HUES48 (cell line): ENCODE results near the gene MRGPRF.
"Not testable (repeated sequence)": the region's sequence is repeated elsewhere in the genome, so short reads cannot be mapped to it uniquely, and the experiment has no call there.

Experiments used
- H3K27ac ChIP-seq: one replicate; pipeline ENCODE4 v1.7.0; 2013; ENCODE audit warnings: low read depth, low read length, inconsistent platforms
- H3K27me3 ChIP-seq: 2 replicates; pipeline ENCODE4 v1.6.1; 2013; ENCODE audit warnings: mild to moderate bottlenecking, low read length; ENCODE audit not compliant: control insufficient read depth, insufficient read depth
- H3K36me3 ChIP-seq: 2 replicates; pipeline ENCODE4 v1.6.1; 2013; ENCODE audit warnings: low read length; ENCODE audit not compliant: control insufficient read depth, insufficient read depth
- H3K4me1 ChIP-seq: 2 replicates; pipeline ENCODE4 v1.6.1; 2013; ENCODE audit warnings: mild to moderate bottlenecking, low read length; ENCODE audit not compliant: control insufficient read depth, insufficient read depth
- H3K4me3 ChIP-seq: 2 replicates; pipeline ENCODE4 v1.5.1; 2013; ENCODE audit warnings: mild to moderate bottlenecking, low read depth, low read length
- H3K9ac ChIP-seq: 2 replicates; pipeline ENCODE4 v1.6.1; 2013; ENCODE audit warnings: mild to moderate bottlenecking, low read depth, low read length, moderate library complexity
- H3K9me3 ChIP-seq: 2 replicates; pipeline ENCODE4 v1.6.1; 2013; ENCODE audit warnings: low read length; ENCODE audit not compliant: control insufficient read depth, insufficient read depth

The MRGPRF gene

DNA sequence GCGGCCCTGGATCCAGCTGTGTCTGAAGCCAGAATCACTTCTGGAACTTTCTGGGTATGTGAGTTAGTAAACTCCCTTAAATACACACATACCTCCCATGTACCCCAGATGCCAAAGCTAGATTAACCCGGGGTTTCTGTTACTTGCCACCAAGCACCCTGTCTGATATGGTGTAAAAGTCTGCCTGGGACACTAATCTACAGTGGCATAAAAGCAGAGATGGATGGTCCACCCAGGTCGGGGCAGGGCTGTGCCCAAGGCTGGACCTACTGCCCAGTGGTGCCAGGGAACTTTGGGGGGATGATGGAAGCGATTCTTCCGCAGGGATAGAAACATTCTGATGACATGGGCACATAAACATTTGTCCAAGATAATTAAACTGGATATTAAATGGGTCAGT, 12.7 kb downstream of the MRGPRF start:
- H3K36me3 ChIP-seq: no peaks in the 10 kb centered on the region
- H3K9ac ChIP-seq: no peak overlapping the region
- no peaks in the 10 kb centered on the region for H3K9me3 ChIP-seq
- no peaks in the 10 kb centered on the region for H3K27me3 ChIP-seq
- H3K4me1 ChIP-seq: peaks cover 4% of the 10 kb centered on the region; the same call in 1 of the 2 replicates
- no peak overlapping the region for H3K4me3 ChIP-seq
- no peak overlapping the region for H3K27ac ChIP-seq

- not testable (repeated sequence) for H3K9ac ChIP-seq, H3K9me3 ChIP-seq, H3K4me1 ChIP-seq, H3K4me3 ChIP-seq, H3K27me3 ChIP-seq, H3K27ac ChIP-seq, H3K36me3 ChIP-seq
These were observed 13.2 kb downstream of the MRGPRF start for GRCh38 chr11:68999748-69000355.

GRCh38 chr11:68999093-68999747, 13.8 kb downstream of the MRGPRF start:
- Histone ChIP-seq H3K9ac (no peak overlapping the region), H3K4me1 (peaks cover 4% of the 10 kb centered on the region; the same call in 1 of the 2 replicates), H3K27ac (no peak overlapping the region), H3K9me3 (no peaks in the 10 kb centered on the region), H3K4me3 (no peak overlapping the region), H3K36me3 (no peaks in the 10 kb centered on the region), H3K27me3 (no peaks in the 10 kb centered on the region)

GRCh38 chr11:68998390-68998911, 14.6 kb downstream of the MRGPRF start:
- Histone ChIP-seq H3K27ac (no peak overlapping the region), H3K9me3 (no peaks in the 10 kb centered on the region), H3K9ac (no peak overlapping the region), H3K4me3 (no peak overlapping the region), H3K36me3 (no peaks in the 10 kb centered on the region), H3K27me3 (no peaks in the 10 kb centered on the region), H3K4me1 (peaks cover 4% of the 10 kb centered on the region; the same call in 1 of the 2 replicates)

DNA sequence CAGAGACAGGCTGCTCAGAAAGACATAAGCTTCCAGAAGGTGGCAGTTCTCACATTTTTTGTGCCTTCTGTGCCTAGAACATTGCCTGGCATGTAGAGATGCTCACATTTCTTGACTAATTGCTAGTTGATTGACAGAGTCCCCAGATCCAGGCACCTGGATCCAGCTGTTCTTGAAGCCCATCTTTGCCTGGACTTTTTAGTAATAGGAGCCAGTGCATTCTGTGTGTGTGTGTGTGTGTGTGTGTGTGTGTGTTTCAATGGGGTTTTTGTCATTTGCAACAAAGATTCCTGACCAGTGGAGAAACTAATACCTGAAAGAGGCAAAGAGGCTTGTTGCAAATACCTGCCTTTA, 15.1 kb downstream of the MRGPRF start:
- H3K4me3 ChIP-seq: no peak overlapping the region

GRCh38 chr11:68997124-68997994, 15.7 kb downstream of the MRGPRF start:
- Histone ChIP-seq H3K27ac (no peak overlapping the region), H3K36me3 (no peaks in the 10 kb centered on the region), H3K4me1 (peaks cover 4% of the 10 kb centered on the region; the same call in 1 of the 2 replicates), H3K9ac (no peak overlapping the region), H3K4me3 (no peak overlapping the region), H3K9me3 (no peaks in the 10 kb centered on the region), H3K27me3 (no peaks in the 10 kb centered on the region)

More for the DNA sequence above, 15.1 kb downstream of the MRGPRF start:
- H3K9me3 ChIP-seq: no peaks in the 10 kb centered on the region
- no peaks in the 10 kb centered on the region for H3K27me3 ChIP-seq
- H3K36me3 ChIP-seq: no peaks in the 10 kb centered on the region
- peaks cover 4% of the 10 kb centered on the region; the same call in 1 of the 2 replicates for H3K4me1 ChIP-seq
- H3K27ac ChIP-seq: no peak overlapping the region
- no peak overlapping the region for H3K9ac ChIP-seq

- Histone ChIP-seq H3K9me3 (no peaks in the 10 kb centered on the region), H3K27me3 (no peaks in the 10 kb centered on the region), H3K36me3 (no peaks in the 10 kb centered on the region), H3K27ac (no peak overlapping the region), H3K4me3 (no peak overlapping the region), H3K4me1 (peaks cover 4% of the 10 kb centered on the region; the same call in 1 of the 2 replicates), H3K9ac (no peak overlapping the region)
These were observed 16.5 kb downstream of the MRGPRF start for GRCh38 chr11:68996376-68997123.

GRCh38 chr11:68994894-68995285, 18.2 kb downstream of the MRGPRF start:
- H3K4me3 ChIP-seq: no peak overlapping the region
- H3K4me1 ChIP-seq: peaks cover 4% of the 10 kb centered on the region; the same call in 1 of the 2 replicates
- no peaks in the 10 kb centered on the region for H3K36me3 ChIP-seq
- H3K9me3 ChIP-seq: no peaks in the 10 kb centered on the region
- no peaks in the 10 kb centered on the region for H3K27me3 ChIP-seq
- no peak overlapping the region for H3K9ac ChIP-seq
- H3K27ac ChIP-seq: no peak overlapping the region

GRCh38 chr11:68994161-68994893, 18.7 kb downstream of the MRGPRF start:
- H3K9ac ChIP-seq: no peak overlapping the region
- no peak overlapping the region for H3K4me3 ChIP-seq
- no peak overlapping the region for H3K27ac ChIP-seq
- H3K4me1 ChIP-seq: peaks cover 4% of the 10 kb centered on the region; the same call in 1 of the 2 replicates
- no peaks in the 10 kb centered on the region for H3K9me3 ChIP-seq
- no peaks in the 10 kb centered on the region for H3K36me3 ChIP-seq
- no peaks in the 10 kb centered on the region for H3K27me3 ChIP-seq

- Histone ChIP-seq H3K27me3 (no peaks in the 10 kb centered on the region), H3K36me3 (no peaks in the 10 kb centered on the region), H3K4me1 (peaks cover 4% of the 10 kb centered on the region; the same call in 1 of the 2 replicates), H3K9ac (no peak overlapping the region), H3K4me3 (no peak overlapping the region), H3K9me3 (no peaks in the 10 kb centered on the region), H3K27ac (no peak overlapping the region)
These were observed 19.5 kb downstream of the MRGPRF start for GRCh38 chr11:68993546-68993945.
